ENCODE measurements around the gene MAP2K4.

- no peak for TF ChIP-seq CTCF (IDR thresholded peaks at IDR 0.05 in 4 of 5, conservative IDR thresholded peaks at IDR 0.05 in 1 of 5)
- no peak for TF ChIP-seq POLR2A (IDR thresholded peaks at IDR 0.05)
Measured at GRCh38 chr17:12136243-12136642, 115.6 kb downstream of the MAP2K4 start.
